ENCODE results near the gene GMCL2. TPM values are rescaled to one million over a fixed set of nuclear protein-coding genes. Genes with fewer than 3 reads are reported as not detected.

The GMCL2 gene
- total RNA-seq, 1 donor from 2014 or later, result not detected

DNA sequence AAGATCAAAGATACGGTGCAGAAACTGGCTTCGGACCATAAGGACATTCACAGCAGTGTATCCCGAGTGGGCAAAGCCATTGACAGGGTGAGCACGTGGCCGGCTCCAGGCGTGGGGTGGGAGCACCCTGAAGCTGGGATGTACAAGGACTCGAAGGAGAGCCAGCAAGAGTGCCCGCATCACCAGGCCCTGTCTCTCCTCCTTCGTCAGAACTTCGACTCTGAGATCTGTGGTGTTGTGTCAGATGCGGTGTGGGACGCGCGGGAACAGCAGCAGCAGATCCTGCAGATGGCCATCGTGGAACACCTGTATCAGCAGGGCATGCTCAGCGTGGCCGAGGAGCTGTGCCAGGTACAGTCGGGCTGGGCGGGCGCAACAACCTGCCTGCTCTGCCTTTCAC is 44.5 kb downstream of the GMCL2 start:
- H3K36me3 ChIP-seq, result peaks cover 86% of the 10 kb centered on the region
- H3K4me3 ChIP-seq, result no peak overlapping the region
- no peak overlapping the region for H3K27ac ChIP-seq
- H3K4me1 ChIP-seq, result no peaks in the 10 kb centered on the region
- no peaks in the 10 kb centered on the region for H3K27me3 ChIP-seq
- intact Hi-C loops (cut with DNase I), result no loop called here
- TF ChIP-seq, protein P1, sequence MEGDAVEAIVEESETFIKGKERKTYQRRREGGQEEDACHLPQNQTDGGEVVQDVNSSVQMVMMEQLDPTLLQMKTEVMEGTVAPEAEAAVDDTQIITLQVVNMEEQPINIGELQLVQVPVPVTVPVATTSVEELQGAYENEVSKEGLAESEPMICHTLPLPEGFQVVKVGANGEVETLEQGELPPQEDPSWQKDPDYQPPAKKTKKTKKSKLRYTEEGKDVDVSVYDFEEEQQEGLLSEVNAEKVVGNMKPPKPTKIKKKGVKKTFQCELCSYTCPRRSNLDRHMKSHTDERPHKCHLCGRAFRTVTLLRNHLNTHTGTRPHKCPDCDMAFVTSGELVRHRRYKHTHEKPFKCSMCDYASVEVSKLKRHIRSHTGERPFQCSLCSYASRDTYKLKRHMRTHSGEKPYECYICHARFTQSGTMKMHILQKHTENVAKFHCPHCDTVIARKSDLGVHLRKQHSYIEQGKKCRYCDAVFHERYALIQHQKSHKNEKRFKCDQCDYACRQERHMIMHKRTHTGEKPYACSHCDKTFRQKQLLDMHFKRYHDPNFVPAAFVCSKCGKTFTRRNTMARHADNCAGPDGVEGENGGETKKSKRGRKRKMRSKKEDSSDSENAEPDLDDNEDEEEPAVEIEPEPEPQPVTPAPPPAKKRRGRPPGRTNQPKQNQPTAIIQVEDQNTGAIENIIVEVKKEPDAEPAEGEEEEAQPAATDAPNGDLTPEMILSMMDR (IDR thresholded peaks at IDR 0.05), result no peak
- no peaks in the 10 kb centered on the region for H3K9me3 ChIP-seq
- no peak for ATAC-seq
- DNase-seq, result no peak

DNA sequence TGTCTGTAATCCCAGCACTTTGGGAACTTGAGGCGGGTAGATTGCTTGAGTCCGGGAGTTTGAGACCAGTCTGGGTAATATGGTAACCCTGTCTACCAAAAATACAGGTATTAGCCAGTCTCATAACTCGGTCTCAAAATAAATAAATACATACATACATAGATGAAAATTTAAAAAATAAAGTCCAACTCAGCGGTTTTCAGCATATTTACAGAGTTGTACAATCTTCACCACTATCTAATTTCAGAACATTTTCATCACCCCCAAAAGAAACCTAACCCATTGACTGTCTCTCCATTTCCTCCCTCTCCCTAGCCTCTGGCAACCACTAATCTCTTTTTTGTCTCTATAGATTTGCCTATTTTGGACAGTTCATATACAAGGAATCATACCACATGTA is 45.6 kb downstream of the GMCL2 start:
- TF ChIP-seq, protein P1 (IDR thresholded peaks at IDR 0.05), result no peak
- intact Hi-C loops (cut with DNase I), result no loop called here
- Histone ChIP-seq H3K36me3 (peaks cover 75% of the 10 kb centered on the region), H3K4me3 (no peak overlapping the region), H3K9me3 (no peaks in the 10 kb centered on the region), H3K4me1 (no peaks in the 10 kb centered on the region), H3K27me3 (no peaks in the 10 kb centered on the region), H3K27ac (no peak overlapping the region)
- DNase-seq (no peak), ATAC-seq (no peak)

DNA sequence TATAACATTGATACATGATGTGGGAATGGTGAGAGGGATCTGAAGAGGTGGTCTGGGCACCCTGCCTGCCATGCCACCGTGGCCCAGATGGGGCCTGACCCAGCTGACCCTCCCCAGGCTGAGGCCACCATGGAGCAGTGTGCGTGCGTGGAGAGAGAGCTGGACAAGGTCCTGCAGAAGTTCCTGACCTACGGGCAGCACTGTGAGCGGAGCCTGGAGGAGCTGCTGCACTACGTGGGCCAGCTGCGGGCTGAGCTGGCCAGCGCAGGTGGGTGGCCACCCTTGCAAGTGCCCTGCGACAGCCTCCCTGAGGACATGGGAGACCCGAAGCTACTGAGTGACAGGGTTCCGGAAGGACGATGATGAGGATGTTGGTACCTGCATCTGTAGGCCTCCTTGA is 49.2 kb downstream of the GMCL2 start:
- Histone ChIP-seq H3K27me3 (no peaks in the 10 kb centered on the region), H3K9me3 (no peaks in the 10 kb centered on the region), H3K36me3 (peaks cover 66% of the 10 kb centered on the region), H3K27ac (no peak overlapping the region), H3K4me3 (no peak overlapping the region), H3K4me1 (no peaks in the 10 kb centered on the region)
- ATAC-seq (no peak), DNase-seq (no peak)
- intact Hi-C loops (cut with DNase I), result no loop called here
- TF ChIP-seq, protein P1 (IDR thresholded peaks at IDR 0.05), result no peak

DNA sequence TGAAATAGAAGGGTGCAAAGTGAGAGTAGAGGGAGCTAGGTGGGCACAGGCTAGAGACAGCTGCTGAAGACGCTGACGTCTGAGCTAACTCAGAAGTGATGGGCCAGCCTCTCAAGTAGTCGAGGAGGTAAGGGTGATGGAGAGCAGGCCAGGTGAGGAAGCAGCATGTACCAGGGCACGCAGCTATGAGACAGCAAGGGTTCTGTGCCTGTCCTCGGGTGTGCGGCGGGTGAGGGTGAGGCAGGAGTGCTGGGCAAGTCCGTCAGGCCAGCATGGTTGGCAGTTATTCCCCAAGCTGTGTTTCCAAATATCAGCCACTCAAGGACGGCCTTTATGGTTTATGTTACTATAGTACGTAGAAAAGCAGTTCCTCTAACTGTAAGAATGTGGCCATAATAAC is 50.2 kb downstream of the GMCL2 start:
- TF ChIP-seq, protein P1 (IDR thresholded peaks at IDR 0.05), result no peak
- no peaks in the 10 kb centered on the region for H3K9me3 ChIP-seq
- H3K36me3 ChIP-seq, result peaks cover 56% of the 10 kb centered on the region
- H3K27ac ChIP-seq, result no peak overlapping the region
- intact Hi-C loops (cut with DNase I), result no loop called here
- ATAC-seq (no peak), DNase-seq (no peak)
- peaks cover 4% of the 10 kb centered on the region for H3K4me1 ChIP-seq
- no peaks in the 10 kb centered on the region for H3K27me3 ChIP-seq
- no peak overlapping the region for H3K4me3 ChIP-seq

Other genes starting within 250 kb of the GMCL2 start
- gene PROP1, start 191.1 kb downstream of the GMCL2 start, total RNA-seq, result not detected
- 5.2 TPM for gene N4BP3, start 73.8 kb downstream of the GMCL2 start, total RNA-seq
- gene RMND5B, start 56.4 kb downstream of the GMCL2 start, total RNA-seq, result 44.7 TPM
- 60.1 TPM for gene NHP2, start 33.5 kb downstream of the GMCL2 start, total RNA-seq
- 116 TPM for gene HNRNPAB, start 17.2 kb upstream of the GMCL2 start, total RNA-seq
- gene PHYKPL, start 45.4 kb upstream of the GMCL2 start, total RNA-seq, result 96.1 TPM

Measured in upper lobe of right lung (tissue), 1 donor.